ENCODE measurements around the gene TMEM53.

DNA sequence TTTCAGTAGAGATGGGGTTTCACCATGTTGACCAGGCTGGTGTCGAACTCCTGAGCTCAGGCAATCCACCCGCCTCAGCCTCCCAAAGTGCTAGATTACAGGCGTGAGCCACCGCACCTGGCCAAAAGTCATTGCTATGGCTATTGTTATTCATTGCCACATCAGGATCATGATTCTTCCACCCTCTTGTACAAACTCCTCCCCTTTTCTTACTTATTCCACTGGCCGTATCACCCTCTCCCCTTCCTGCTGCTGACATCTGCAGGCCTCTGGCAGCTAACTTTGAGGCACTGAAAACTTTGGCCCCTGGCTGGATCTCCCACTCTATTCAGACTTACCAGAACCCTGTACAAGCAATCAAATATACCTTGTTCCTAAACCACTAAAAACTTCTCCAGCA is 10.9 kb downstream of the TMEM53 start:
- TF ChIP-seq, protein P1, sequence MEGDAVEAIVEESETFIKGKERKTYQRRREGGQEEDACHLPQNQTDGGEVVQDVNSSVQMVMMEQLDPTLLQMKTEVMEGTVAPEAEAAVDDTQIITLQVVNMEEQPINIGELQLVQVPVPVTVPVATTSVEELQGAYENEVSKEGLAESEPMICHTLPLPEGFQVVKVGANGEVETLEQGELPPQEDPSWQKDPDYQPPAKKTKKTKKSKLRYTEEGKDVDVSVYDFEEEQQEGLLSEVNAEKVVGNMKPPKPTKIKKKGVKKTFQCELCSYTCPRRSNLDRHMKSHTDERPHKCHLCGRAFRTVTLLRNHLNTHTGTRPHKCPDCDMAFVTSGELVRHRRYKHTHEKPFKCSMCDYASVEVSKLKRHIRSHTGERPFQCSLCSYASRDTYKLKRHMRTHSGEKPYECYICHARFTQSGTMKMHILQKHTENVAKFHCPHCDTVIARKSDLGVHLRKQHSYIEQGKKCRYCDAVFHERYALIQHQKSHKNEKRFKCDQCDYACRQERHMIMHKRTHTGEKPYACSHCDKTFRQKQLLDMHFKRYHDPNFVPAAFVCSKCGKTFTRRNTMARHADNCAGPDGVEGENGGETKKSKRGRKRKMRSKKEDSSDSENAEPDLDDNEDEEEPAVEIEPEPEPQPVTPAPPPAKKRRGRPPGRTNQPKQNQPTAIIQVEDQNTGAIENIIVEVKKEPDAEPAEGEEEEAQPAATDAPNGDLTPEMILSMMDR (conservative IDR thresholded peaks at IDR 0.05; ENCODE audit: low read depth, low read length): no peak
- TF ChIP-seq EZH2 (IDR thresholded peaks at IDR 0.05; ENCODE audit: low read length, unreplicated experiment): no peak
- TF ChIP-seq EZH2phosphoT487 (IDR thresholded peaks at IDR 0.05; ENCODE audit: borderline replicate concordance, low read length): no peak
